Testis (tissue), 3 donors: ENCODE data around the gene NOS1AP. TPM values are rescaled to one million over a fixed set of nuclear protein-coding genes. Genes with fewer than 3 reads are reported as not detected.
"Not testable (repeated sequence)": the region's sequence is repeated elsewhere in the genome, so short reads cannot be mapped to it uniquely, and the experiment has no call there.

Source experiments
- DNase-seq: peaks from one replicate; pipeline ENCODE4 v3.0.0-alpha.2; 2019
- H3K27ac ChIP-seq, 2 donors: fragments of 200-600 bp; sonication (generic); one replicate each; pipeline ENCODE4 v1.5.1; 2019
- H3K27me3 ChIP-seq: fragments of 200-600 bp; sonication (generic); one replicate; pipeline ENCODE4 v1.5.1; 2019
- H3K36me3 ChIP-seq: fragments of 200-600 bp; sonication (generic); one replicate; pipeline ENCODE4 v1.5.1; 2017; ENCODE audit warnings: low read depth; ENCODE audit errors: missing control alignments
- H3K4me1 ChIP-seq: fragments of 200-600 bp; sonication (generic); one replicate; pipeline ENCODE4 v1.5.1; 2019
- H3K4me3 ChIP-seq, 2 donors: fragments of 200-600 bp; sonication (generic); one replicate each; pipeline ENCODE4 v1.5.1; 2017 to 2019
- H3K9me3 ChIP-seq: fragments of 200-600 bp; sonication (generic); one replicate; pipeline ENCODE4 v1.5.1; 2017
- POLR2A ChIP-seq: fragments of 450-650 bp; IDR thresholded peaks from one replicate; pipeline ENCODE4 v1.6.1; 2017; ENCODE audit warnings: antibody characterized with exemption, mild to moderate bottlenecking, moderate library complexity
- WGBS, 2 donors: methylation state at CpG; one replicate each; pipeline ENCODE4 v1.1.5; 2018; 5-methylcytosine and 5-hydroxymethylcytosine counted together
- intact Hi-C: fragments of 100-400 bp; cut with DNase I; formaldehyde crosslinking; loops from one replicate; pipeline ENCODE4 v1.15.1; 2023; ENCODE audit warnings: low total_unique reads
- microRNA counts, 2 donors: library from miRNA; unstranded; fragments of <30 nt; microRNA quantifications; one replicate each; lab custom pipeline; 2016
- microRNA-seq, 2 donors: library from miRNA; unstranded; fragments of <30 nt; microRNA quantifications; one replicate each; pipeline ENCODE4, GENCODE V29; 2016; ENCODE audit warnings: borderline number of aligned reads in 2 of 2, borderline replicate concordance in 1 of 2
- polyA plus RNA-seq: library from polyadenylated mRNA; stranded (reverse); fragments of 350-450 nt; fragmentation: Illumina TruSeq; extraction: RNeasy Lipid Tissue Mini Kit (QIAGEN cat#74804); gene quantifications from one replicate; pipeline ENCODE4 v1.2.3, GENCODE V29; 2014; ENCODE audit warnings: low read depth, low replicate concordance; ENCODE audit not compliant: insufficient read depth
- small RNA-seq, 2 donors: library from RNA; depleted of rRNA; stranded (forward); fragments of <200 nt; gene quantifications; one replicate each; pipeline ENCODE3, GENCODE V24; 2016
- total RNA-seq, 2 donors: library from RNA; depleted of rRNA; stranded (reverse); fragments of >200 nt; gene quantifications; one replicate each; pipeline ENCODE4 v1.2.3, GENCODE V29; 2016
- TF ChIP-seq, protein P1 (sequence below), 3 experiments: fragments of 450-650 bp in 2 of 3; fragments of 200-600 bp in 1 of 3; sonication (generic) in 1 of 3; IDR thresholded peaks; one replicate each; pipeline ENCODE4 v1.5.1; 2016 to 2019; ENCODE audit warnings: antibody characterized with exemption in 3 of 3, mild to moderate bottlenecking in 2 of 3, moderate library complexity in 1 of 3

Gene NOS1AP
- total and polyA plus RNA-seq, 3 donors from 2014 or later, result 2.1 to 5.1 (median 4.1) TPM

DNA sequence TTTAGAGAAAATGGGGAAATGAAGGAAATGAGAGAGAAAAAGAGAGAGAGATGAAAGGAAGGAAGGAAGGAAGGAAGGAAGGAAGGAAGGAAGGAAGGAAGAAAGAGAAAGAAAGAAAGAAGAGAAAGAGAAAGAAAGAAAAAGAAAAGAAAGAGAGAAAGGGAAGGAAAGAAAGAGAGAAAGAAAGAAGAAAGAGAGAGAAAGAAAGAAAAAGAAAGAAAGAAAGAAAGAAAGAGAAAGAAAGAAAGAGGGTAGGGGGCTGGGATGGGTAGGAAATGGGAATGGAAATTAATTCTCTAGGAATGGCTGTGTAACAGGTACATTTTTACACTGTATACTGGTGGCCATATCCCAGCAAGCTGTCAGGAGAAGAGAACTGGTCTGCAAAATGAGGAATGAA lies 346.7 kb downstream of the NOS1AP start:
- Histone ChIP-seq H3K4me1 (no peaks in the 10 kb centered on the region), H3K9me3 (no peaks in the 10 kb centered on the region), H3K36me3 (no peaks in the 10 kb centered on the region), H3K27ac (no peak overlapping the region), H3K27me3 (no peaks in the 10 kb centered on the region), H3K4me3 (no peak overlapping the region)
- DNase-seq, result no peak
- intact Hi-C loops, result no loop called here
- TF ChIP-seq POLR2A, result no peak
- TF ChIP-seq, protein P1, sequence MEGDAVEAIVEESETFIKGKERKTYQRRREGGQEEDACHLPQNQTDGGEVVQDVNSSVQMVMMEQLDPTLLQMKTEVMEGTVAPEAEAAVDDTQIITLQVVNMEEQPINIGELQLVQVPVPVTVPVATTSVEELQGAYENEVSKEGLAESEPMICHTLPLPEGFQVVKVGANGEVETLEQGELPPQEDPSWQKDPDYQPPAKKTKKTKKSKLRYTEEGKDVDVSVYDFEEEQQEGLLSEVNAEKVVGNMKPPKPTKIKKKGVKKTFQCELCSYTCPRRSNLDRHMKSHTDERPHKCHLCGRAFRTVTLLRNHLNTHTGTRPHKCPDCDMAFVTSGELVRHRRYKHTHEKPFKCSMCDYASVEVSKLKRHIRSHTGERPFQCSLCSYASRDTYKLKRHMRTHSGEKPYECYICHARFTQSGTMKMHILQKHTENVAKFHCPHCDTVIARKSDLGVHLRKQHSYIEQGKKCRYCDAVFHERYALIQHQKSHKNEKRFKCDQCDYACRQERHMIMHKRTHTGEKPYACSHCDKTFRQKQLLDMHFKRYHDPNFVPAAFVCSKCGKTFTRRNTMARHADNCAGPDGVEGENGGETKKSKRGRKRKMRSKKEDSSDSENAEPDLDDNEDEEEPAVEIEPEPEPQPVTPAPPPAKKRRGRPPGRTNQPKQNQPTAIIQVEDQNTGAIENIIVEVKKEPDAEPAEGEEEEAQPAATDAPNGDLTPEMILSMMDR (IDR thresholded peaks at IDR 0.05), result no peak

DNA sequence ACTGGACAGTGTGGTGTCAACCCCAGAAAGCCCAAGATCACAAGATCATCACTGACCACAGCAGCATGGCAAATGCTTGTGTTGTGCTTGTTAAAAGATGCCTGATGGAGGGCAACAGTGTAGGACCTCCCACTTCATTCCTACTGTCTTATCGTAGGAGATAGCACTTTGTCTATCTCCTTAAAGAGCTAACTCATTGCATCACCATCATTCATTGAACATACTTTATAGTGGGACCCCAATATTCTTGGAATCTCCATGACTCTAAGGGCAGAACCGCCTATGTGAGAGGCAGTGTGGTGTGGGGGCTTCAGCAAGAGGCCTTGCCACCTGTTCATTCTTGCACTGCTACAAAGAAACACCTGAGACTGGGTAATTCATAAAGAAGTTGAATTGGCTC lies 347.4 kb downstream of the NOS1AP start:
- H3K9me3 ChIP-seq, result no peaks in the 10 kb centered on the region
- TF ChIP-seq, protein P1 (IDR thresholded peaks at IDR 0.05), result no peak
- TF ChIP-seq POLR2A, result no peak
- intact Hi-C loops, result no loop called here
- WGBS, 2 donors, result 63 to 77% methylated on average over 2 of the region's 2 CpGs
- DNase-seq, result no peak
- no peaks in the 10 kb centered on the region for H3K27me3 ChIP-seq
- no peaks in the 10 kb centered on the region for H3K36me3 ChIP-seq
- no peaks in the 10 kb centered on the region for H3K4me1 ChIP-seq
- no peak overlapping the region for H3K27ac ChIP-seq
- no peak overlapping the region for H3K4me3 ChIP-seq

DNA sequence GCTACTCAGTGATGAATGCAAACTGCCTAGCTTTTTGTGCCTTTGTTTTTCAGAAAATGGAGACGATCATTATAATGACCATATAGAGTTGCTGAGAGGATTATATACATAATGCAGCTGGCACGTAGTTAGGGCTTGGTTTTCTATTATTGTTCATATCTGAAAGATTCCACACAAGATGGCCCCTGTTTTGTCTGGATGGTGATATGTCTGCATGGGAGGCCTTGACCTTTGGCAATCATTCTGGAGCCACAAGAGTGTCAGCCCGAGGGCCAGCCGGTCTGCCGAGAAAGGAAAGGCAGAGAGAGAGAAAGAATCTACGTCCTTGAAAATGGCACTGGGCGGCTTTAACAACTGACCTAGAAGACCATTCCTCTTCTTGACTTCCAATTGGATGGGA lies 348.2 kb downstream of the NOS1AP start:
- Histone ChIP-seq H3K4me3 (no peak overlapping the region), H3K9me3 (no peaks in the 10 kb centered on the region), H3K27ac (no peak overlapping the region), H3K4me1 (no peaks in the 10 kb centered on the region), H3K27me3 (no peaks in the 10 kb centered on the region), H3K36me3 (no peaks in the 10 kb centered on the region)
- 79 to 92% methylated on average over 7 of the region's 7 CpGs for WGBS, 2 donors
- TF ChIP-seq, protein P1 (IDR thresholded peaks at IDR 0.05), result no peak
- TF ChIP-seq POLR2A, result no peak
- intact Hi-C loops, result no loop called here
- no peak for DNase-seq

DNA sequence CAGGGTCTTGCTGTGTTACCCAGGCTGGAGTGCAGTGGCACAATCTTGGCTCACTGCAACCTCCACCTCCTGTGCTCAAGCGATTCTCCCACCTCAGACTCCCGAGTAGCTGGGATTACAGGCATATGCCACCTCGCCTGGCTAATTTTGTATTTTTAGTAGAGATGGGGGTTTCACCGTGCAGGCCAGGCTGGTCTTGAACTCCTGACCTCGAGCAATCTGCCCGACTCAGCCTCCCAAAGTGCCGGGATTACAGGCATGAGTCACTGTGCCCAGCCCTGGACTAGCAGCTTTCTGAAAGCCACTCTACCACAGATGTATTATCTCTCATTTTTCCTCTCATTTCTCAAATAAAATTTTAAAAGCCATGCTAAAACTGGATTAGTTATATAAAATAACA lies 349.1 kb downstream of the NOS1AP start:
- intact Hi-C loops, H3K4me1 ChIP-seq, DNase-seq, H3K36me3 ChIP-seq, H3K9me3 ChIP-seq, H3K27me3 ChIP-seq, H3K4me3 ChIP-seq, H3K27ac ChIP-seq: not testable (repeated sequence)
- 87 to 88% methylated on average over 7 of the region's 7 CpGs for WGBS, 2 donors

DNA sequence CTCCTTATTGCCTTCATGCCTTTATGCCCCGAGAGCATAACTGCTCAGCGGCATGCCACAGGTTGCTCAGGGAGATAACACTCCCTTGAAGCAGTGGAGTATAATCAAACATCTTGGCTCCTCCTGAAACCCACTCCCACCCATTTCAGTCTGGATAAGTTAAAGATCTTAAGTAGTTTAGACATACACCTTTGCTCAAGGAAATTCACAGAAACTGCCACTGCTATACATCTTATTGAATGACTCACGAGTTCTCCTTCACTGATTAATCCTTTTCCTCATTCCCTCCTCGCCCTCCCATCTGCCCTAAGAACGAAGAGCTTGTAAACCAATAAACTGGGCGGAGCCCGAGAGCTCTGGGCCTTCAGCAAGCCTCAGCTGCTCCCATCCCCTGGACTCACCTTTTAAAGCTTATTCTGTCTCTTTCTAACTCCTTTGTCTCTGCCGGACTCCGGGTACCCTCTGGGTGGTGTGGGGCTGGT lies 350.0 kb downstream of the NOS1AP start:
- 68 to 77% methylated on average over 9 of the region's 9 CpGs for WGBS, 2 donors
- H3K4me1 ChIP-seq, H3K27me3 ChIP-seq, H3K9me3 ChIP-seq, H3K36me3 ChIP-seq, DNase-seq, intact Hi-C loops, H3K4me3 ChIP-seq, H3K27ac ChIP-seq: not testable (repeated sequence)

MicroRNA genes within 50 kb of the gene (microRNA counts, 767-probe panel; counts per million panel counts)
- 0 to 152 counts per million in 2 donors for microRNA hsa-miR-556-3p (lab: Ali Mortazavi, UCI)
- 0 to 152 counts per million in 2 donors for microRNA hsa-miR-556-5p (lab: Ali Mortazavi, UCI)

Small RNA genes lying within 50 kb of the gene (microRNA-seq; reads per million reads assigned to microRNA genes)
- gene MIR4654, result 0 reads per million in 2 donors
- gene MIR556, result 0 to 1.4 reads per million in 2 donors

Small RNA genes lying within 50 kb of the gene (small RNA-seq; reads per million reads assigned to genes)
- 0 reads per million in 2 donors for gene MIR4654
- gene MIR556, result 0 reads per million in 2 donors
- 0 reads per million in 2 donors for gene RNA5SP61

Other genes with a start within 250 kb of the NOS1AP start
- 10 to 100 TPM; 31.3 to 40.4 TPM for gene OLFML2B, start 45.8 kb upstream of the NOS1AP start, total RNA-seq
- 57.9 TPM for gene OLFML2B, start 45.8 kb upstream of the NOS1AP start, polyA plus RNA-seq